Measurements from ENCODE around the gene MUS81.
"Not testable (repeated sequence)": the region's sequence is repeated elsewhere in the genome, so short reads cannot be mapped to it uniquely, and the experiment has no call there.

Gene MUS81

DNA sequence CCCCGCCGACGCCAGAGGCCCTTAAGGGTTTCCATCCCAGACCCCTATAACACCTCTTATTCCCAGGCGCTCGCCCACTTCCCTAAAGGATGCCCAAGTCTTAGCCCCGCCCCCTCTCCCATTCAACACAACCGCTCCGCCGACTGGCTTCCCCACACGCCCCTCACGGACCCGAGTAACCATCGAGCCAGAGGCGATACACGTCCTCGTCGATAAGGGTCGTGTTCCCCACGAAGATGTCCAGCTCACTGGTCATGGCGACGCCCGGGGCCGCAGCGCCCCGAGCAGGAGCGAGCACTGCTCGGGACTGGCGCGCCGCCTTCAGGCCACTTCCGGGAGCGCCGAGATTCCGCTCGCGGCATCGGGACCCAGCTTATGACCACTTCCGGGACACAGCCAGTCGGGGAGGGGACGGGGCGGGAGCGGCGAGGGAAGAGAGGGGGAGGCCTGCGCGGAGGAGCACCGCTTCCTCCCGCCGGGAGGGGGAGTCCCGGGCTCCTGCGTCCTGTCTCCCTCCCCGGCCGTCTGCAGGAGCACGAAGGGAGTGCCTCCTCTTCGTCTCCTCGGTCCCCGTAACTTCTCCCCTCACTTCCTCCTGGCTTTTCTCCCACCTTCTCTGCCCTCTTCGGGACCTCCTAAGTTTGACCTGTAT is 28.1 kb downstream of the MUS81 start, which contains the start of gene FIBP:
Gene FIBP, minus strand, starts transcription at position 309 of the 652 bp plus-strand sequence. Its CDS starts 53 bp downstream, at position 256.
- TF ChIP-seq, protein P1, sequence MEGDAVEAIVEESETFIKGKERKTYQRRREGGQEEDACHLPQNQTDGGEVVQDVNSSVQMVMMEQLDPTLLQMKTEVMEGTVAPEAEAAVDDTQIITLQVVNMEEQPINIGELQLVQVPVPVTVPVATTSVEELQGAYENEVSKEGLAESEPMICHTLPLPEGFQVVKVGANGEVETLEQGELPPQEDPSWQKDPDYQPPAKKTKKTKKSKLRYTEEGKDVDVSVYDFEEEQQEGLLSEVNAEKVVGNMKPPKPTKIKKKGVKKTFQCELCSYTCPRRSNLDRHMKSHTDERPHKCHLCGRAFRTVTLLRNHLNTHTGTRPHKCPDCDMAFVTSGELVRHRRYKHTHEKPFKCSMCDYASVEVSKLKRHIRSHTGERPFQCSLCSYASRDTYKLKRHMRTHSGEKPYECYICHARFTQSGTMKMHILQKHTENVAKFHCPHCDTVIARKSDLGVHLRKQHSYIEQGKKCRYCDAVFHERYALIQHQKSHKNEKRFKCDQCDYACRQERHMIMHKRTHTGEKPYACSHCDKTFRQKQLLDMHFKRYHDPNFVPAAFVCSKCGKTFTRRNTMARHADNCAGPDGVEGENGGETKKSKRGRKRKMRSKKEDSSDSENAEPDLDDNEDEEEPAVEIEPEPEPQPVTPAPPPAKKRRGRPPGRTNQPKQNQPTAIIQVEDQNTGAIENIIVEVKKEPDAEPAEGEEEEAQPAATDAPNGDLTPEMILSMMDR (IDR thresholded peaks at IDR 0.05; ENCODE audit: extremely low read depth, missing control alignments): peak; percentile 69

DNA sequence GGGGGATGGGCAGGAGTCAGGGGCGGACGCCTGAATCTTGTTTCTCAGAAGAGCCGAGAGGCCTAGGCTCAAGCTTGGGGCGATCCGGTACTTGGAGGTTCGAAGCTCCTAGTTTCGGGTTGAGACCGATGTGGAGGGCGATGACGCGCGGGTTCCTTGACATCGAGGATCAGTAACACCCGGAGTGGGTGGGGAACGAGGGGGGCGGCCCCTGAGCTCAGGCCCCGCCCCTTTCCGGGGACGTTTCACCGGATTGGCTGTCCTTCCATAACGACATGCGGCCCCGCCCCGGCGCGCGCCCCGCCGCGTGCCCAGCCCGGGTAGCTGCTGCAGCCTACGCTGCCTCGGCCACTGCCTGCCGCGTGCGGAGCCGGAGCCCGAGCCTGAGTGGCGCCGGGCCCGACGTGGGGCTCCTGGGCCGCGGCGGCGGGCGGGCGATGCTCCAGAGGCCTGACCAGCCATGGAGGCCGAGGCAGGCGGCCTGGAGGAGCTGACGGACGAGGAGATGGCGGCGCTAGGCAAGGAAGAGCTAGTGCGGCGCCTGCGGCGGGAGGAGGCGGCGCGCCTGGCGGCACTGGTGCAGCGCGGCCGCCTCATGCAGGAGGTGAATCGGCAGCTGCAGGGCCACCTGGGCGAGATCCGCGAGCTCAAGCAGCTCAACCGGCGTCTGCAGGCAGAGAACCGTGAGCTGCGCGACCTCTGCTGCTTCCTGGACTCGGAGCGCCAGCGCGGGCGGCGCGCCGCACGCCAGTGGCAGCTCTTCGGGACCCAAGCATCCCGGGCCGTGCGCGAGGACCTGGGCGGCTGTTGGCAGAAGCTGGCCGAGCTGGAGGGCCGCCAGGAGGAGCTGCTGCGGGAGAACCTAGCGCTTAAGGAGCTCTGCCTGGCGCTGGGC is 30.3 kb downstream of the MUS81 start, which contains the start of gene CCDC85B:
Gene CCDC85B, plus strand, starts transcription at position 350 of the 895 bp plus-strand sequence. Its CDS starts 111 bp downstream, at position 461.
- peak; percentile 97 for DNase-seq (ENCODE audit: low spot score)
- TF ChIP-seq, protein P1 (IDR thresholded peaks at IDR 0.05; ENCODE audit: extremely low read depth, missing control alignments): no peak

More for the DNA sequence above, 28.1 kb downstream of the MUS81 start, which contains the start of gene FIBP:
- peak; percentile 97 for DNase-seq (ENCODE audit: low spot score)

DNA sequence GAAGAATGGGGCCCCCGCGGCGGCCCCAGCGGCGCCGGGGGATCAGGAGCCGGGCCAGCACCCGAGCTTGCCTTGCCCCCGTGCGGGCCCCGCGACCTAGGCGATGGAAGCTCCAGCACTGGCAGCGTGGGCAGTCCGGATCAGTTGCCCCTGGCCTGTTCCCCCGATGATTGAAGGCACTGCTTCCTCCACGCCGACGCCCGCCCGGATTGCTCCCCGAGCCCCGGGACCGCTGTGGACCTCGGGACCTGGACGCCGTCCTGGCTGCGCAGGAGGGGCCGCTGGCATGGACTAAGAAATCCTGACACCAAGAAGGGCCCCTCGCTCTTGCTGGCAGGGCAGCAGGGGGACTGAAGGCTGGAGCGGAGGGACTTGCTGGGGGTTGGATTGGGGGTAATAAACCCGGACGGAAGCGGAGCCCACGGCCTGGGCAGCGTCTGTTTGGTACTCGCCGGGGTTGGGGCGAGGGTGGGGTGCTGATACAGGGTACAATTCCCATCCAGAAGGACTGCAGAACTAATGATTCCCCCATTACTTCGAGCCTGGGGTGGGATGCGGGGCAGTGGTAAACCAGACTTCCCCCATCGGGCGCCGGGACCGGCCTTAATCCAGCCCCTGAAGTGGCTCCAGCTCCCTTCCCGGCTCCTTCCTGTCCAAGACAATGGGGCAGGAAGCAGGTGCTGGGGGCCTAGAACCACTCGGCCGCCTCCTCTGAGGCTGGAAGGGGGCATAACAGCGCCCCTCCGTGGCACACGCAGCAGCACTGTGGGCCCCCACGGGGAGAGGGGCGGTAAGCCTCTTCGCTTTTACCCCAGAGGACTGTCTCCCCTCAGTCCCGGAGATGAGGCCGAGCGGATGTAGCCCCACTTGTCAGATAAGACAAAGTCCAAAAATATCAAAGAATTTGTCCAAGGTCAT is 31.2 kb downstream of the MUS81 start:
- TF ChIP-seq, protein P1 (IDR thresholded peaks at IDR 0.05; ENCODE audit: extremely low read depth, missing control alignments): peak; percentile 40
- DNase-seq (ENCODE audit: low spot score): no peak

DNA sequence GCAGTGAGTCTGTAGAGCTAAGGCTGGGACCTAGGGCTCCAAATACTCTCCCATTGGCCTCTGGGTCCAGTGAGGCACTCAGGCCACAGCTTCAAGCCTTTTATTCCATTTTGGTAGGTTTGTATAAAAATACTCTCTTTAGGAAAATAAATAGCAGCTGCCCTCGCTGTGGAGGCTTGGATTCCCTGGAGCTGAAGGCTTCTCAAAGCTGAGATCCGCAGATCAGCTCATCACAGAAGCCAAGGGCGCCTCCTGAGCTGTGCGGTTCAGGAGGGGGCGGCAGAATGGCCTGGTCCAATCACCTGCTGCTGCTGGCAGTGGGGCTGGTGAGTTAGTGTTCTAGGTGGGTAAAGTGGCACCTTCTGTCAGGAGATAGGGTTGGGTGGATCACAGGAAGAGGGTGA is 31.9 kb downstream of the MUS81 start:
- not testable (repeated sequence) for DNase-seq (ENCODE audit: low spot score)

DNA sequence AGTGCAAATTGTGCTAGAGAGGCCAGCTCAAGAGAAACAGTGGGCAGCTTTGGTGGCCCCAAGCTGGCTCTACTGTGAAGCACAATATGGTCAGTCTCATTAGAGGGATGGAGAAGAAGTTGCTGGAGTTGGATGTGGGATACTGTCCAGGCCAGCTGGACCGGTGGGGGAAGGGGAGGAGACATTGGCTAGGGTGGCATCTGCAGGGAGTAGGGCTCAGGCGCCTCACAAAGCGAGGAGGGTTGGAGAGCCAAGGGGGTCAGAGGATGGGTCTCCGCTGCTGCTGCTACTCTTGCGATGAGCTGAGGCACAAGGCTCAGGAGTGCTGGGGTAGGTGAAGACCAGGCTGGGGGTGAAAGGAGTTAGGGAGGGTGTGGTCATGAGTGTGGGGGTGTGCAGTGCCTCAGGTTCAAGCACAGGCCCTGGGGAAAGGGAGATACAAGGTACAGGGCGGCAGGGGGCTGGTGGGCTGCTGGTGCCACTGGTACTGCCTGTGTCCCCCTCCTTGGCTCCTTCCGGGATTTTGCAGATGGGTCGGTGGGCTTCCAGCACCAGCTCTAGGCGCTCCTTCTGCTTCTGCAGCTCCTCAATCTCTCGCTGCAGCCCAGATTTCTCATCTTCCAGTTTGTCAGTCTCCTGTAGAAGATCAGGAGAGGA is 32.6 kb downstream of the MUS81 start:
- TF ChIP-seq, protein P1 (IDR thresholded peaks at IDR 0.05; ENCODE audit: extremely low read depth, missing control alignments): no peak
- no peak for DNase-seq (ENCODE audit: low spot score)

DNA sequence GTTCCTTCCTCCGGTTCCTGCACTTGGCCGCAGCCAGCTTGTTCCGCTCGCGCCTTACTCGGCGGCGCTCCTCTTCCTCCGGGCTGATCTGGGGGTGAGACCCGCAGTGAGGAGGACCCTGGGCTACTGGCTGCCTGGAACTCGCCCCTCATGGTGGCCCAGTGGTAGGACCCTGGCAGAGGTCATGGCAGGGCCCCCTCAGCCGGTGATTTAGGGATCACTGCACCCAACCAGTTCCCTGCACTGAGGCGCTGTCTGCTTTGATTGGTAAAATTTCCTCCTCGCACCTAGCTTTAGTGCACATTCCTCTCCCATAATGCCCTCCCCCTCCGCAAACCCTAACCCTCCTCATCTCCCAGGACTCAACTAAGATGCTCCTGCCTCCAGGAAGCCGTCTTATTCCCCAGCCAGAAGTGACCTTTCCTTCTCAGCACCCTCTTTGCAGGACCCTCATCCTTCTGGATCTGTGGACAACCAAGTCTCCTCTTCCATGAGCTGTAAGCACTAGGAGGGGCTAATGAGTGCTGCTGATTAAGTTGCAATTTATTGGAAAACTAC is 33.9 kb downstream of the MUS81 start:
- TF ChIP-seq, protein P1 (IDR thresholded peaks at IDR 0.05; ENCODE audit: extremely low read depth, missing control alignments): no peak
- DNase-seq (ENCODE audit: low spot score): no peak

All from GM20000 (cell line).